GDM1 (cell line): ENCODE results near the gene GMCL1.
"Not testable (repeated sequence)": the region's sequence is repeated elsewhere in the genome, so short reads cannot be mapped to it uniquely, and the experiment has no call there.

Source experiments
- DNase-seq: peaks from one replicate; lab custom pipeline; 2025; lab: John Stamatoyannopoulos, UW

The GMCL1 gene, protein sequence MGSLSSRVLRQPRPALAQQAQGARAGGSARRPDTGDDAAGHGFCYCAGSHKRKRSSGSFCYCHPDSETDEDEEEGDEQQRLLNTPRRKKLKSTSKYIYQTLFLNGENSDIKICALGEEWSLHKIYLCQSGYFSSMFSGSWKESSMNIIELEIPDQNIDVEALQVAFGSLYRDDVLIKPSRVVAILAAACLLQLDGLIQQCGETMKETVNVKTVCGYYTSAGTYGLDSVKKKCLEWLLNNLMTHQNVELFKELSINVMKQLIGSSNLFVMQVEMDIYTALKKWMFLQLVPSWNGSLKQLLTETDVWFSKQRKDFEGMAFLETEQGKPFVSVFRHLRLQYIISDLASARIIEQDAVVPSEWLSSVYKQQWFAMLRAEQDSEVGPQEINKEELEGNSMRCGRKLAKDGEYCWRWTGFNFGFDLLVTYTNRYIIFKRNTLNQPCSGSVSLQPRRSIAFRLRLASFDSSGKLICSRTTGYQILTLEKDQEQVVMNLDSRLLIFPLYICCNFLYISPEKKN

DNA sequence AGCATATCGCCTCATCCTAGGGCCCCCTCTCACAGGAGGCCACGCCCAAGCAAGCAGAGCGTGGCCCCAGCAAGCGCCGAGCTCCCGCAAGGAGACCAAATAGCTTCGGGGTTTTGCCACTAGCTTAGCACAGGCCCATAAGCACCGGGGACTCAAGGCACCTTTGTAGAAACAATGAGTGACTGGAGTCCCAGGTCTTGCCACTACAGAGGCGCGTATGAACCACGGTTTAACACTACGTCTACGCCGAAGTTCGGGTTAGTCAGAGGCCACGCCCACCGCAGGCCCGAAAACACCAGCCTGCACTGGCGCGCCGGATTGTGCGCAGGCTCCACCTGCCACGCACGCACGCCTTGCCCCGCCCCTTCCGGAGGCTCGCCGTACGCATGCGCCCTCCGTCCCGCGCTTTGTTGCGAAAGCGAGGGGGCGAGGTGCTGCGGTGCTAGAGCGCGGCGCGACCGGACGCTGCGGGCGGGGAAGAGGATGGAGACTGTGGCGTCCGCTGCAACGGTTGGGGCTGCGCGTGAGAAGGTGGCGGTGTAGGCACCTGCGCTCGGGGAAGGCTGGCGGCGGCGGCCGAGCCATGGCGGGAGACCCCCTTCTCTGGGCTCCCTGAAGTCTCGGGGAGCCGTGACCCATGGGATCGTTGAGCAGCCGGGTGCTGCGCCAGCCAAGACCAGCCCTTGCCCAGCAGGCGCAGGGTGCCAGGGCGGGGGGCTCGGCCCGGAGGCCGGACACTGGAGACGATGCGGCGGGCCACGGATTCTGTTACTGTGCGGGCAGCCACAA is at the start of gene GMCL1:
TSS of gene GMCL1 (plus strand) at position 405 of the 789 bp plus-strand sequence. CDS start at position 638, 233 bp downstream.
- DNase-seq, result peak; percentile 96

DNA sequence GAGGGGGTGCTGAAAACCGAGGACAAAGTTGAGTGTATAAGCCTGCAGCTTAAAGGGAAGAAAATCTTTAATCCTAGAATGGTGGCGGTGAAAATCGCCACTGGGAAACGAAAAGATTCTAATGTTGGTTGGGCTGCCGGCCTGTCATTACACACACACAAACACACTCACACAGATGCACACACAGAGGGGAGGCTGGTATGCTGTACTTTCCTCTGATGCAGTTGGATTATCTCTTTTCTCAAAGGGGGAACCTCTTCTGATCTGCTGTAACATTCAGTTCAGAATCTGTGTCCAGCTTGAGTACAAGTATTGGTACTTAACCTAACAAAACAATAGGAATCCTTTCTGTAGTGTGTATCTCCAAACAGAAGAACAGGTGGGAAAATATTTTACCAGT is 48.5 kb upstream of the GMCL1 start:
- no peak for DNase-seq

DNA sequence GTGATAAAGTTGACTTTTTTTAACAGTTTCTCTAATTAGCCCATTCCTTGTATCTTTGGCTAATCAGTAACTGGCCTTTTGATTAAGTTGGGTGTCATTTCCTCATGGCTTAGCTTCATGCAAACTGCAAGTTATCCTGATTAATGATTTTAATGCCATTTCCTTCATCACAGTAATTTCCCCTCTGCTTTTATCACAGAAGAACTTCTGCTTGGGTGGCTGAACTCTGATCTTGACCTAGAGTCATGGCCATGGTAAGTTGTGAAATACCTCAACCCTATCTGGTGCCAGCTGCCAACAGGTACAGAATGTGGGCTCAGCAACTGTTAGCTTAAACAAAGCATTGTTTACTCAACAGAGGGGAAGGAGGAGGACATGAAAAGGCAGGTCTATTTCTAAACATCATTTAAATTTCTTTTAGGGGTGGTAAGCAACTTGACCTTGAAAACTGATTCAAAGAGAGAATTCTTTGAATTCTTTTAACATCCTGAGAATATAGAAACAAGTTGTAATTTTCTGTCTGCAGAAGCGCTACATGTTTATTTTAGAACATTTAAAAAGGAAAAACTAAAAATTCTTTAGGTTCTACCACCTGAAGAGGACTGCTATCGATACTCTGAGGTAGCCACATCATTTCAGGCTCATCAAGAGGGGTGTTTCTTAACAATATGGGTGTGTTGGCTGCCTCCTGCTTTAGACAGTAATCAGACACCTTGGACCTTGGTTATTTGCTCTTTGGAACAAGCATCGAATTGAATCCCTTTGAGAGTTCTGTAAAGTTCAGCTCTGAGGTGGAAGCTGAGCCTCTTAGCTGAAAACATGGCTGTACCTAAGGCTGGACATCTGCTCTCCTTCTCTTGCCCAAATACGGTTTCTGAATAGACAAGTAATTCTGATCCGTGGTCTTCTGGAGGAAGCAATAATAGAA is 47.9 kb upstream of the GMCL1 start:
- DNase-seq, result no peak

DNA sequence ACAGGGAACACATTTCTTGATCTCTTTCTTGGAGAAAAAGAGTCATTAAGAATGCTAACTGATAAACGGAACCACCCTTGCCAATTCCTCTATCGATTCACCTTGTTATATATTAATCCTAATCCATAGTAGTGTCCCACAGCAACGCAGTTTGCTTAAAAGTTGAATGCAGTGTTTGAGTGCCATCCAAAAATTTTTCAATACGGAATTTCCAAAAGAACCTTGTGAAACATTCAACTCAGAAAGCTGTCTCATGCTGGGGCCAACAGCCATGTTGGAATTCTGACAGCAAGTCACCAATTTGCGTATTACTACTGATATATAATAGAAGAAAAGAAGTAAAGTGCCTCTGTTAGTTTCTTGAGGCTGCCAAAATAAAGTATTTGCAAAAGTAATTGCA is 45.2 kb upstream of the GMCL1 start:
- no peak for DNase-seq

DNA sequence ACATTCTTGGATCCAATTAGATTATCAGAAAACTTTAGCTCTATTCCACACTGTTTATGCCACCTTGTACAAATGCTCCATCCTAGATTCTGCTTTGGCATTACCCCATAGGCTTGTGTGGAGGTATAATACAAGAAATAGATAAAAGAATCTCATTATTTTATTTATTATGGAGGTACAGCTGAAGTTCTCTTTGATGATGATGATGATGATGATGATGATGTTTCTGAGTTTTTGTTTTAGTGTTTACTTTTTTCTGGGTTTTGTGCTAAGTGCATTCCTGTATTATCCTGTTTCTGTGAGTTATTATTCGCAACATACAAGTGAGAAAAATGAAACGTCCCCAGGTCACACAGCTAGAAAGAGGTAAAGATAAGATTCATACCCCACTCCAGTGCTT is 44.1 kb upstream of the GMCL1 start:
- DNase-seq, result no peak

DNA sequence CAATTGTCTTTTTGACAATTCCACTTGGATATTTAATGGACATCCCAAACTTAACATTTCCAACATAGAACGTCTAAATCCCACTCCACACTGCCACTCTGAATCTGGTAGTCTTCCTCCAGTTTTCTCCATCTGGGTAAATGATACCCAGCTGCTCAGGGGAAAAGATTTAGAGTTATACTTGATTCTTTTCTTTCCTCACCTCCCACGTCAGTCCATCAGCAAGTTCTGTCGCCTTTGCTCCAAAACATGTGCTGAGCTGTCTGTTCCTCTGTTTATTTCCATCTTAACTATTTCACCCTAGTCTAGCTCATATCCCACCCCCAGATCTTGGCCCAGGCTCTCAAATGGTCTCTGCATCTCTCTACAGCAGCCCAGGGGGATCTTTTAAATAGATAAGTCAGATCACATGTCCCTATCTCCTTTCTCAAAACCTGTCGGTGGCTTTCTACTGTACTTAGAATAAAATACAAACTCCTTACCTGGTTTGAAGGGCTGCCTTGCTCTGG is 43.4 kb upstream of the GMCL1 start:
- no peak for DNase-seq

DNA sequence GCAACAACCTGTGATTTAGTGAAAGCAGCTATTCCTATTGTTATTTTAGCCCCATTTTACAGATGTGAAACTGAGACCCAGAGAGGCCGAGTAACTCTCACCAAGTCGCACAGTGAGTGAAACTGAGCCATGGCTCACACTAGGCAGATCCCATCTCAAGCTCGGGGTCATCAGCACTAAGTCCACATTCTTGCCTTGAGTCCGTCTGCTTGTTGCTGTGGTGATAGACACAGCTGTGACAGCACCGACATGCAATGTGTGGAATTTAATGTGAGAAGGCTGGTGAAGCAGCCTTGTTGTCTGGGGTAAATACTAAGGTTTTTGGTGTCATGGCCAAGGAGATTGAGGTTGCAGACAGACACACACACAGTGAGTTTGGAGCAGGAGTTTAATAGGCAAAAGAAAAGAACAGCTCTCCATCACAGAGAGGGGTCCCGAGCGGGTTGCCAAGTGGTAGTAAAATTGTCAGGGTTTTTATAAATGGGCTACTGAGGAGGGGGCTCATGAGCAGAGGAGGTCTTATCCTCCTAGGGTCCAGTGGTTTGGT is 40.2 kb upstream of the GMCL1 start:
- DNase-seq, result no peak

DNA sequence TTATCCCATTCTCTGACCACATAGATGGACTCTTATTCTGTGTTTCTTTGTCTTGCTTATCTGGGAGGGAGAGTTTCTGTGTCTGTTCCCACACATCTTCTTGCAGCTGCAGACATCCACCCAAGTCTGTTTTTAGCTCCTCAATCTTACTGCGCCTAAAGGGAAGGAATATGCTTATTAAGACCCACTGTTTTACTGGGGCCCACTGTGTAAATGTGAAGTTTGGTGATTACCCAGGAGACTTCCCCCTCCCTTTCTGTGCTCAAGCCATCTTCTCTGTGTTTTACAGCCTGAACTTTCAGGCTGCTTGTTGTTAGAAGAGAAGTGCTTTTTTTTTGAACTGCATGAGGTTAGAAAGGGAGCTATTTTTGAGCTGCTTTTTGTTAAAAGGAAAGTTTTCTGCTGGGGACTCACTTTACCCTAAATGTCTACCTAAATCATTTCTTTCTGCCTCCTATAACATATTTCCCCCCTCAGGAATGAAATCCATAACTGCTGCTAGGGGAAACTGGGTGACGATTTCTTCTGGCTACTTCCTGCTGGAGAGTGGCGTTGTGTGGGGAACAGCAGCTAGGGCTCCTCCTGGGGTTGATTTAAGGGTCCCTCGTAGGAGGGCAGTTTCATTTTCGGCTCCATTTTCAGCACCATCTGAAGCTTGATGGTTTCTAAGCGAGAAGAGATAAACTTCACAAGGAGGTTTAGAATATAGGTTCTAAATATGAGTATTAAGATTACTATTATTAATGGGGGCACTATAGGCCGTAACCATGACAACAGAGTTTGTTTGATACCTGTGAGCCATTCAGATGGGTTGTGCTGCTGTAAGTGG is 39.5 kb upstream of the GMCL1 start:
- DNase-seq, result peak; percentile 38

DNA sequence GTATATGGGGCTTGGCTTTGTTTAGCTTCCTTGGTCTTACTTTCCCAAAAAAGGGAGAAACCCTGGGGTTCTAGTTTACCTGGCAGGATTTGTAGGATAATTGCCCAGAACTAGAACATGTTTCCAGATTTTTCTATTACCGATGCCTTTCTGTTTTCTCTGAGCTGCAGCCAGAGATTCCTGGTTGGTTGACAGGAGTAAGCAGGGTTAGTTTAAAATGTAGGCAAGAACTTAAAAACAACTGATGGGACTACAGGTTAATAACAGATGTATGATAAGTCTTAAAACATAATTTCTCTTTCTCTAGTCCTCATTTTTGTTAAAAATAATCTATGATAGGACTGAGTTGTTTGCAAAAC is 38.9 kb upstream of the GMCL1 start:
- DNase-seq, result no peak

DNA sequence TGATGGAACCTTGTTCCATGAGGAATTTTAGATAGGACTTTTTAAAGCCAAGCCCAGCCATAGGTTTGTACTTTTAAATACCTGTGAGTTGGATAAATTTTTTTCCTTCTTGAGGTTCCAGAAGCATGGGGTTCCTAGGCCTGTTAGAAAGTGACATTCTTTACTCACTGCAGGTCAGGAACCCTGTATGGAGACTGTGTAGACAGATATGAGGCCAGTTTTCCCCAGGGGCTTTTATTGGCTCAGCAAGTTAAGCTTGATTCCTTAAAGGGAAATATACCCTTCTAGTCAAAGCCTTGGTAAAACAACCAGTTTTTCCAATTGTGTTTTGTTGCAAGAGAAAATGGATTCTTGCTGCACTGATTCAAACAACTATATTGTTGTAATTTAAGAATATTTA is 38.4 kb upstream of the GMCL1 start:
- DNase-seq, result no peak

DNA sequence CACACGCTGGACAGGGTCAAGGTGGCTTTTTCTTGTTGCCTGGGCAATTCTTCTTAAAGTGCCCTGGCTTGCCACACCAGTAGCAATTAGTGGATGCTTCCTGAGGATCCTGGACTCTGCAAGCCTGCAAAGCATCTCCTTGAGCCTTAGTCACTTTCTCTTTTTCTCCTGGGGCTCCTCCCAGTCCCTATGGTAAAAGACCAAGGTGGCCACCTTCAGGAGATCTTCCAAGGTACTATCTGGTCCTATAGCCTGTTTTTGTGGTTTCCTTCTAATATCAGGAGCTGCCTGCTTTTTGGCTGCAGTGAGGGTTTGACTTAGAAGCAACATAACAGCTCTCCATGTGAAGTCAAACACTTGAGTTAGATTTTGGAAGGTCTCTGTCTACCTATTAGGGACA is 33.3 kb upstream of the GMCL1 start:
- no peak for DNase-seq

DNA sequence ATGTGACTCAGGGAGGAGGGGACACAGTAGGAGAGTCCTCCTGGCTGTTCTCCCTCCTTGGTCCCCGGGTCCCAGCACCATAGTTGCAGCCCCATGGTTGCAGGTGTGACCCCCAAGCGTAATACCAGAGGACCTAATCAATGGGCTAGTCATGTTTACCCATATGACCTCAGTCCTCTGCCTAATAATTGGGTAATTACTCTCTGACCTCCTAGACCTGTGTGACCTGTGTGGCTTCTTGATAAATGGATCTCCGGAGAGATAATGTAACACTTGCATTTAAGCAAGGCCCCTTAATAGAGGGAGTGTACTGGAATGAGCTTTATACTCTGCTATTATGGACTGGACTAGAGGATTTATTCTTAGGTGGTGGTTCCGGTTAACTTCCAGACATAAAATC is 32.2 kb upstream of the GMCL1 start:
- DNase-seq, result no peak

DNA sequence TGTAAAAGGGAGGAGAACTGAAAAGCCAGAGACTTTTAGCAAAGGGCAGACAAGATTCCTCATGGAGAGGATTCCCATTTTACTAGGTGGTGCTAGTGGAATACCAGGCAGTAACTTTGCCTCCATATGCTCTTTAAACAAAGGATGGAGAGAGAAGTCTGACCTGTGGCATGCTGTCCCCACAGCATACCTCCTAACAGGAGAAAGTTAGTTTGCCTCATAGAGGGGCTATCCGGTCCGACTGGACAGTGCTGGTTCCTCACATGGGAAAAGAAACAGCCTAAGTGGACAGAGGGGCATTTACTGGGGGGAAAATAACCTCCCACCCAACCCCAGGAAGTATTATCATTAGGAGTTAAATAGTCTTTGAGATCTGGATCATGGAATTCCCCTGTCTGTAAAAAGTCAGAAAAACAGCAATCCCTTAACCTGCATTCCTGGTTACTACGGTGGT is 31.6 kb upstream of the GMCL1 start:
- no peak for DNase-seq

DNA sequence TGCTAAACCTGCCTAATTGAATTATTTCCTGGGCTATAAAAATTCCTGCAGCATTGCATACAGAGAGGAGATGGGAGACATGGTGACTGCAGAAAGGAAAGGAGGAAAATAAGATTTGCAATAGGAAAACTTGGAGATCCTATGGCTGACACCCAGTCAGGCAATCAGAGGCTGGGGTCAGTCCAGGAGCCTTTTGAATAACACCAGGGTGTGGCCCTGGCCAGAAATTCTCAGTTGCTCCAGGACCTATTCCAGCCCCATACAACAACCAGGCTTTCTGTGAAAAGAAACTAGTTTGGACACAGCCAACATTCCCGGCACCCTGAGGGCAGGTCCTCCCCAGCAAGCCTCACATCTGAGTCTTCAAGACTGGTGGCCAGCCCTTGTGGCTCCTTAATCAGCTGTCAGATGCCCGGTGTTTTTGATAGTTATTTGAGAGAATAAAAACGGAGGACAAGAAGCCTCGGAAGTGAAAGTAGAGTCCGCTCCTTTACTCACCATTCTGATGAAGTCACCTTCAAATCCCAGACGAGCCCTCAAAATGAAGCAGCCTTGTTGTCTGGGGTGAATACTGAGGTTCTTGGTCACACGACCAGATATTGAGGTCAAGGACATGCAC is 31.1 kb upstream of the GMCL1 start:
- DNase-seq, result no peak

DNA sequence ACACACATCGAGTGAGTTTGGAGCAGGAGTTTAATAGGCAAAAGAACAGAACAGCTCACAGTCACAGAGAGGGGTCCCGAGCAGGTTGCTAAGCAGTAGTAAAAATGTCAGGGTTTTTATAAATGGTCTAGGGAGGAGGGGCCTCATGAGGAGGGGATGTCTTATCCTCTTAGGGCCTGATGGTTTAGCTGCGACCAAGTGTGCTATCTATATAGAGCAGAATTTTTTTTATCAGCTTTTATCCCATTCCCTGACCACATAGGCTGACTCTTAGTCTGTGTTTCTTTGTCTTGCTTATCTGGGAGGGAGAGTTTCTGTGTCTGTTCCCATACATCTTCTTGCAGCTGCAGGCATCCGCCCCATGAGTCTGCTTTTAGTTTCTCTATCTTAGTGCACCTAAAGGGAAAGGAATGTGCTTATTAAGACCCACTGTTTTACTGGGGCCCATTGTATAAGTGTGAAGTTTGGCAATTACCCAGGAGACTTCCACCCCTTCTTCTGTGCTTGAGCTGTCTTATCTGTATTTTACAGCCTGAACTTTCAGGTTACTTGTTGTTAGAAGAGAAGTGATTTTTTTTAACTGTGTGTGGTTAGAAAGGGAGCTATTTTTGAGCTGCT is 30.4 kb upstream of the GMCL1 start:
- DNase-seq, result peak; percentile 14

DNA sequence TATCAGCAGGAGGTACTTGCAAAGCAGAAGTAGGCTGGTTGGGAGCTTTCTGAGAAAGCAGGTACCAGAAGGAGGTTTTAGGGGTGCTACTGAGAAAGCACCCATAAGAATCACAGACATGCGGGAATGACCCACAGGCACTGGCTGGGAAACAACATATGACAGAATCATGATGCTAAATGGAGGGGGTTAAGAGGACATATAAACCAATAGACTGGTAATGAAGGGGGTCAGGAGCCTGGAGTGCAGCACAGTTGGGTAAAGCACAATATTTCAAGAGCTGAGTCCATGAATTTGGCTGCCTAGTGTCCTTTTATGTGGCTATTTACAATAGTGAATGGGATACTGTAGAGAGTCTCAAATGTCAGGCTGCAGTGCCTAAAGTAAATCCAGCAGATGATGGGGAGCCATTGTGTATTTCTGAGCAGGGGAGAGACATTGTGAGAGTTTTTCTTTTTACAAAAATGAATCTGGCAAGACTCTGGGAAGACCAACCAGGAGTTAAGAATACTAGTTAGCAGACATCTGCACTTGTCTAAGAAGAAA is 27.6 kb upstream of the GMCL1 start:
- DNase-seq, result no peak

DNA sequence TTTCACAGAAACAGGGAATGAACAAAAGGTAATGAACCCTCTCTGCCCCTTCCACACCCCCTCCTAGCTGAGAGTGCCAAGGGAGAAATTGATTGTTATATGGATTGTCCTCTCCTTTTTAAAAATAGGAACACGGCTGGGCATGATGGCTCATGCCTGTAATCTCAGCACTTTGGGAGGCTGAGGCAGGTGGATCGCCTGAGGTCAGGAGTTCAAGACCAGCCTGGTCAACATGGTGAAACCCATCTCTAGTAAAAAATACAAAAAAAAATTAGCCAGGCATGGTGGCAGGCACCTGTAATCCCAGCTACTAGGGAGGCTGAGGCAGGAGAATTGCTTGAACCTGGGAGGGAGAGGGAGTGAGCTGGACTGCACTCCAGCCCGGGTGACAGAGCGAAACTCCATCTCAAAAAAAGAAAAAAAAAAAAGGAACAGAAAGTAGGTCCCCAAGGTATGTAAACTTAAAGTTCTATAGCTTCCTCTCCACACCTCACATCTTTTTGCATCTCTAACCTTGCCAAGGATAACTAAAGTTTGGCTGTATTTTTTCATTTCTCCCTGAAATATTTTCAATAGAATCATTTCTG is 26.6 kb upstream of the GMCL1 start:
- DNase-seq, result not testable (repeated sequence)

DNA sequence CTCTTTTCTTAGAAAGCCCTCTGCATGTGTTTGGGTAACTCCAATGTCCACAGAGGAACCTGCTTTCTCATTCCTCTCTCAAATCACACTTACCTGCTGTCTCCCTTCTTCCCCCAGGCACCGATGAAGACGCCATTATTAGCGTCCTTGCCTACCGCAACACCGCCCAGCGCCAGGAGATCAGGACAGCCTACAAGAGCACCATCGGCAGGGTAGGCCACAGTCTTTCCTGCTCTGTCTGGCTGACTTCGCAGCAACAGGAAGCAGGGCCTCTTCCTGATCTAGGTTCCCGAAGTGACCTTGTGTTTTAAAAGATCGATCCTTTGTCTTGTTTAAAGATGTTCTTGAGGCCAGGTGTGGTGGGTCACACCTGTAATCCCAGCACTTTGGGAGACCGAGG is 25.0 kb upstream of the GMCL1 start:
- peak; percentile 15 for DNase-seq

DNA sequence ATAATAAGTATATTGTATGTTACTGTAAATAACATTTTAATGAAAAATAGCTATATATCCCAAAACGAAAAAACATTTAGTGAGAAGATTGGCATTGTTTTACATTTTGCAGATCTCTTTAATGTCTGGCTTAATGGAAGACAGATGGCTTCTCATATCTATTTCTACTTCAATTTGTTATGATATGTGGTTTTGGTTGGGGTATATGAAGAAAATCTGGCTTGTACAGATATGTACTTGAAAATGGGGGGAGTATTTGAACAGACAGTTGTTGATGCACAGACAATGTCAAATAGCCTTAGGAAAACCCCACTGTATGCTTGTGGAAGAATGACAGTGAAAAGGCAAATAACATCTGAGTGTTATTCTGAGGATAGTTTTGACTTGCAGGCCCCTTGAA is 23.6 kb upstream of the GMCL1 start:
- DNase-seq, result no peak
